HCT116 (cell line): ENCODE measurements around the gene BLID. TPM values are rescaled to one million over a fixed set of nuclear protein-coding genes. Genes with fewer than 3 reads are reported as not detected.

Experiments used
- ATAC-seq: fragments of 200-7000 bp; cut with Tn5 transposase; 2 replicates; pipeline ENCODE4 v1.9.1; 2020; ENCODE audit warnings: mild to moderate bottlenecking, moderate library complexity
- BruUV-seq: library from RNA; stranded (reverse); fragments of 400-500 nt; replicated peaks from 2 replicates; lab custom pipeline; 2021; lab: Mats Ljungman, UMichigan
- CTCF ChIA-PET: fragments of 300-600 bp; sonication (Branson Sonifier 250); formaldehyde crosslinking; loops from one replicate; lab custom pipeline; 2021; ENCODE audit warnings: antibody characterized with exemption; lab: Charles Lee
- POLR2A ChIA-PET: fragments of 300-600, 350-600 bp; sonication (Branson Sonifier 250); formaldehyde crosslinking; loops from one replicate; lab custom pipeline; 2021; ENCODE audit warnings: antibody characterized with exemption; lab: Charles Lee
- RAD21 ChIA-PET, 2 experiments: fragments of 300-600 bp; sonication (Branson Sonifier 250); formaldehyde crosslinking; loops; one replicate each; lab custom pipeline; 2023; ENCODE audit warnings: low total read pairs in 2 of 2; ENCODE audit not compliant: uncharacterized antibody in 2 of 2, unreplicated experiment in 2 of 2, low non-redundant PET in 1 of 2; lab: Charles Lee
- DNase-seq: peaks from one replicate; pipeline ENCODE4 v3.0.0-alpha.2; 2010; ENCODE audit warnings: low read depth, low spot score
- H2AFZ ChIP-seq: fragments of 200-600 bp; shearing (Covaris generic), sonication (generic); 2 replicates; pipeline ENCODE4 v1.6.1; 2017; ENCODE audit warnings: low read depth, mixed run types, mixed read lengths, antibody characterized with exemption, low read length; ENCODE audit not compliant: poor library complexity, severe bottlenecking
- H3K27ac ChIP-seq: 2 replicates; pipeline ENCODE4 v1.5.1; 2012; ENCODE audit warnings: low read depth, low read length
- H3K27me3 ChIP-seq: fragments of 200-600 bp; sonication (generic); 2 replicates; pipeline ENCODE4 v1.6.1; 2016; ENCODE audit warnings: mixed run types, low read length, mixed read lengths; ENCODE audit not compliant: insufficient read depth
- H3K36me3 ChIP-seq, 2 experiments: fragments of 200-500 bp in 1 of 2; fragments of 200-600 bp in 1 of 2; sonication (Bioruptor generic) in 1 of 2; sonication (generic) in 1 of 2; 2 replicates each; pipeline versions ENCODE4 v1.5.1 to v1.6.1; 2014 to 2016; ENCODE audit warnings: low read length in 2 of 2, inconsistent platforms in 1 of 2, mixed read lengths in 1 of 2, mixed run types in 1 of 2; ENCODE audit not compliant: insufficient read depth in 2 of 2, control insufficient read depth in 1 of 2
- H3K4me1 ChIP-seq, 2 experiments: fragments of 200-600 bp in 1 of 2; sonication (generic) in 1 of 2; 2 replicates each; pipeline versions ENCODE4 v1.5.1 to v1.6.1; 2012 to 2017; ENCODE audit warnings: low read length in 2 of 2, inconsistent platforms in 1 of 2, mild to moderate bottlenecking in 1 of 2, mixed read lengths in 1 of 2, mixed run types in 1 of 2, moderate library complexity in 1 of 2; ENCODE audit not compliant: insufficient read depth in 2 of 2, control insufficient read depth in 1 of 2
- H3K4me2 ChIP-seq: fragments of 200-600 bp; sonication (generic); 2 replicates; pipeline ENCODE4 v1.6.1; 2017; ENCODE audit warnings: mixed run types, low read length, mixed read lengths
- H3K4me3 ChIP-seq, 2 experiments: fragments of 200-600 bp in 1 of 2; sonication (generic) in 1 of 2; replicated peaks in 1 of 2; 2 replicates each; pipeline ENCODE4 v1.5.1; 2011 to 2016; ENCODE audit warnings: low read length in 2 of 2, control low read depth in 1 of 2, low read depth in 1 of 2, mild to moderate bottlenecking in 1 of 2, mixed read lengths in 1 of 2, mixed run types in 1 of 2
- H3K79me2 ChIP-seq: fragments of 200-600 bp; sonication (generic); 2 replicates; pipeline ENCODE4 v1.6.1; 2017; ENCODE audit warnings: mild to moderate bottlenecking, mixed run types, low read length, moderate library complexity, mixed read lengths; ENCODE audit not compliant: insufficient read depth
- H3K9ac ChIP-seq: fragments of 200-600 bp; sonication (generic); 2 replicates; pipeline ENCODE4 v1.6.1; 2016; ENCODE audit warnings: low read length, mixed read lengths
- H3K9me2 ChIP-seq: fragments of 200-600 bp; sonication (generic), shearing (Covaris generic); 2 replicates; pipeline ENCODE4 v1.6.1; 2017; ENCODE audit warnings: mixed run types, mild to moderate bottlenecking, moderate library complexity; ENCODE audit not compliant: insufficient read depth
- H3K9me3 ChIP-seq, 2 experiments: fragments of 200-500 bp in 1 of 2; fragments of 200-600 bp in 1 of 2; sonication (Bioruptor generic) in 1 of 2; sonication (generic) in 1 of 2; 2 replicates each; pipeline ENCODE4 v1.6.1; 2014 to 2017; ENCODE audit warnings: low read length in 2 of 2, mixed read lengths in 2 of 2, inconsistent platforms in 1 of 2, low read depth in 1 of 2, mild to moderate bottlenecking in 1 of 2, mixed run types in 1 of 2, moderate library complexity in 1 of 2; ENCODE audit not compliant: control insufficient read depth in 1 of 2, insufficient read depth in 1 of 2
- H4K20me1 ChIP-seq: fragments of 200-600 bp; sonication (generic), shearing (Covaris generic); 2 replicates; pipeline ENCODE4 v1.6.1; 2017; ENCODE audit warnings: mixed run types, mild to moderate bottlenecking, moderate library complexity; ENCODE audit not compliant: insufficient read depth
- FOSL1 ChIP-seq: IDR thresholded peaks from 2 replicates; pipeline ENCODE4 v1.6.1; 2012; ENCODE audit warnings: low read depth
- POLR2AphosphoS5 ChIP-seq: IDR thresholded peaks from 2 replicates; pipeline ENCODE4 v1.6.1; 2011; ENCODE audit warnings: mild to moderate bottlenecking, low read depth, low read length, moderate library complexity
- intact Hi-C: fragments of 100-400 bp; cut with micrococcal nuclease; formaldehyde crosslinking; loops from 2 replicates; pipeline ENCODE4 v1.10.0; 2022
- total RNA-seq: library from RNA; stranded (reverse); gene quantifications from one replicate; pipeline ENCODE4 v1.2.1, GENCODE V29; 2021; ENCODE audit not compliant: unreplicated experiment
- TF ChIP-seq, protein P1 (sequence below): IDR thresholded peaks from 2 replicates; pipeline ENCODE4 v1.6.1; 2012; ENCODE audit warnings: low read depth

Gene BLID
- total RNA-seq, 1 experiment from 2014 or later = 8.9 TPM

DNA sequence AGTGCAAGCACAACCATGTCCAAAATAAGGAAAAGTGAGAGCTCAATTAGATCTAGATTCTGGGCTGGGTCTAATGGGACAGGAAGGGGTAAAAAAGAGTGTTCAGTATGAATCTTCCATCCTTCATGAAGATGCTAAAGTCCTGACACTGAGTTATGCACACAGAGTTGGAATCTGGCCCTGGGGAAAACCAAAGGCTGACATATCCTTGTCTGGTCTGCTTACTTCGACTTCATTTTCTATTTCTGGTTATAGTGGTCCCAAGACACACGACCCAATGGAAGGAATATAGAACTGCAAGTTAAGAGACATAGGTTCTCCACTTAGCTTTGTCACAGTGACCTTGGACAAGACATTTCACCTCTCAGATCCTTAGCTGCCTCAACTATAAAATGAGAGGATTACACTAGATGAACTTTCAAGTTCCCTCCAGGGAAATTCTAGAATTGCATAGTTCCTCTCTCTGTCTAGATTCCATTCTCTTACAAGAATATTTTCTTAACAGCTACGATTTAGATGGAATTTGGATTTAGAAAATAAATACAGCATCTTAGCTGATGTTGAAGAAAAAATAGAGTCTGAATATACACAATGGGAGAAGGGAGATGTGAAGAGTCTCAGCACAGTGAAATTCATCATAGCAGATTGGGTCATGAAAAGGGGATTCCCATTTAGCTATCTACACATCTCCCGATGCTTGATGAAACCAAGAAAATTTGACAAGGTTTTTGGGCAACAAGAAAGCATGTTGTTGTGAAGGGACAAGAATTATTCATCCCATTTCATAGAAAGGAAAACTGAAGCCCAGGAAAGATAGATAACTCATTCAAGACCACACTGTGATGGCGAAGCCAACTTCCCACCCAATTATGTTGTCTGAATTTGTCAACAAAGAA lies 3.3 kb downstream of the BLID start:
- H3K9me2 ChIP-seq = no peaks in the 10 kb centered on the region
- no peaks in the 10 kb centered on the region for H3K27me3 ChIP-seq
- H3K4me2 ChIP-seq = no peak overlapping the region
- intact Hi-C loops = no loop called here
- peak overlapping the region; percentile 12; the same call in 1 of the 2 replicates for H3K27ac ChIP-seq
- no peak overlapping the region for H2AFZ ChIP-seq
- ATAC-seq (no peak), DNase-seq (no peak)
- RAD21 ChIA-PET = no interaction called here
- CTCF ChIA-PET = no interaction called here
- H3K4me3 ChIP-seq = no peak overlapping the region
- H3K9me3 ChIP-seq = no peaks in the 10 kb centered on the region
- TF ChIP-seq FOSL1 (no peak), POLR2AphosphoS5 (peak; percentile 13; the same call in 1 of the 2 replicates)
- TF ChIP-seq, protein P1, sequence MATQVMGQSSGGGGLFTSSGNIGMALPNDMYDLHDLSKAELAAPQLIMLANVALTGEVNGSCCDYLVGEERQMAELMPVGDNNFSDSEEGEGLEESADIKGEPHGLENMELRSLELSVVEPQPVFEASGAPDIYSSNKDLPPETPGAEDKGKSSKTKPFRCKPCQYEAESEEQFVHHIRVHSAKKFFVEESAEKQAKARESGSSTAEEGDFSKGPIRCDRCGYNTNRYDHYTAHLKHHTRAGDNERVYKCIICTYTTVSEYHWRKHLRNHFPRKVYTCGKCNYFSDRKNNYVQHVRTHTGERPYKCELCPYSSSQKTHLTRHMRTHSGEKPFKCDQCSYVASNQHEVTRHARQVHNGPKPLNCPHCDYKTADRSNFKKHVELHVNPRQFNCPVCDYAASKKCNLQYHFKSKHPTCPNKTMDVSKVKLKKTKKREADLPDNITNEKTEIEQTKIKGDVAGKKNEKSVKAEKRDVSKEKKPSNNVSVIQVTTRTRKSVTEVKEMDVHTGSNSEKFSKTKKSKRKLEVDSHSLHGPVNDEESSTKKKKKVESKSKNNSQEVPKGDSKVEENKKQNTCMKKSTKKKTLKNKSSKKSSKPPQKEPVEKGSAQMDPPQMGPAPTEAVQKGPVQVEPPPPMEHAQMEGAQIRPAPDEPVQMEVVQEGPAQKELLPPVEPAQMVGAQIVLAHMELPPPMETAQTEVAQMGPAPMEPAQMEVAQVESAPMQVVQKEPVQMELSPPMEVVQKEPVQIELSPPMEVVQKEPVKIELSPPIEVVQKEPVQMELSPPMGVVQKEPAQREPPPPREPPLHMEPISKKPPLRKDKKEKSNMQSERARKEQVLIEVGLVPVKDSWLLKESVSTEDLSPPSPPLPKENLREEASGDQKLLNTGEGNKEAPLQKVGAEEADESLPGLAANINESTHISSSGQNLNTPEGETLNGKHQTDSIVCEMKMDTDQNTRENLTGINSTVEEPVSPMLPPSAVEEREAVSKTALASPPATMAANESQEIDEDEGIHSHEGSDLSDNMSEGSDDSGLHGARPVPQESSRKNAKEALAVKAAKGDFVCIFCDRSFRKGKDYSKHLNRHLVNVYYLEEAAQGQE = no peak
- H3K4me1 ChIP-seq = peaks cover 50 to 81% of the 10 kb centered on the region in 2 experiments
- peaks cover 4 to 68% of the 10 kb centered on the region in 2 experiments for H3K36me3 ChIP-seq
- BruUV-seq = no TSS peak
- POLR2A ChIA-PET = no interaction called here
- no peak overlapping the region for H3K9ac ChIP-seq
- peaks cover 100% of the 10 kb centered on the region for H3K79me2 ChIP-seq
- no peaks in the 10 kb centered on the region for H4K20me1 ChIP-seq
